Measurements from ENCODE around the gene GNAI3. TPM values are rescaled to one million over a fixed set of nuclear protein-coding genes. Genes with fewer than 3 reads are reported as not detected.

GNAI3 gene
- polyA plus RNA-seq, 1 experiment = 4.7 TPM

DNA sequence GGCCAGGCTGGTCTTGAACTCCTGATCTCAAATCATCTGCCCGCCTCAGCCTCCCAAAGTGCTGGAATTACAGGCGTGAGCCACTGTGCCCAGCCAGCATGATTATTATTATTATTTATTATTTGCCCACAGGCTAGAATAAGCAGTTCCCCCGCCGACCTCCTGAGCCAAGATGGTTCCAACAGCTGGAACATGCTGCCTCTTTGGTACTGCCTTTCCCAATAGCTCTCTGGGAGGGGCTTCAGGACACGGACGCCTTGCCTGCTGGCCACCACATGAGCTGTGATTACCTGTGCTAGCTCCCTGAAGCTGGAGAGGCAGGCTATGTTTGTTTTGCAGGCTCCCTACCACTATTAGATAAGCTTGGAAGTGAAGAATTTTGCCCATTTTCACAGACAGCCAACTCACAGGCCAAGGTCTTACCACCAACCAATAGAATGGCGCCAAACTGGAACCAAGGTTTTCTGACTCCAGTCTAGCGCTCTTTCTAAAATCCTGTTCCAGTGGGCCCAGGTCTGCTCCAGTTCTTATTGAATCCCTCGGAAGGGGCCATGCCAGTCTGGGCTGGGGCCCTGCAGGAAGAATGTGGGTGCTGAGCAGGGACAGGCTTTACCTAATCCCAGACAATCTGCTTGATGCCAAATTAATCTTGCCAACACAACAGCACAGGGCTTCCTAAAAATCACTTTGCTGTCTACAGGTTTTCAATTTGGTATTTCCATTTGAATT is 10.8 kb upstream of the GNAI3 start:
- no peaks in the 10 kb centered on the region for H3K36me3 ChIP-seq (ENCODE audit: control insufficient read depth, insufficient read depth, low read length)
- no peak for DNase-seq (ENCODE audit: low read depth)
- peaks cover 5% of the 10 kb centered on the region; the same call in 1 of the 2 replicates for H3K27me3 ChIP-seq (ENCODE audit: control insufficient read depth, insufficient read depth, low read length)
- POLR2A ChIA-PET = no interaction called here
- CTCF ChIA-PET = interaction anchor here (0.9 to 26.3 kb wide), 6 partner anchors 40 to 261 kb away, joined by 3 to 1371 read pairs (median 3); partner anchors contain the start of genes AMIGO1, ATXN7L2 and CYB561D1
- H3K4me3 ChIP-seq (ENCODE audit: low read depth, low read length) = no peak overlapping the region
- no peak for TF ChIP-seq CTCF (IDR thresholded peaks at IDR 0.05; ENCODE audit: insufficient read depth, low read depth, low read length)

GRCh38 chr1:109538827-109539555 is 9.4 kb upstream of the GNAI3 start:
- peaks cover 5% of the 10 kb centered on the region; the same call in 1 of the 2 replicates for H3K27me3 ChIP-seq (ENCODE audit: control insufficient read depth, insufficient read depth, low read length)
- TF ChIP-seq CTCF (IDR thresholded peaks at IDR 0.05; ENCODE audit: insufficient read depth, low read depth, low read length) = no peak
- ChIA-PET CTCF (interaction anchor here (0.8 to 26.3 kb wide), 11 partner anchors 9 to 446 kb away, joined by 3 to 1371 read pairs (median 4); partner anchors contain the start of genes AHCYL1, AMIGO1, ATXN7L2 and CYB561D1), POLR2A (no interaction called here)
- no peak for DNase-seq (ENCODE audit: low read depth)
- H3K36me3 ChIP-seq (ENCODE audit: control insufficient read depth, insufficient read depth, low read length) = no peaks in the 10 kb centered on the region
- no peak overlapping the region for H3K4me3 ChIP-seq (ENCODE audit: low read depth, low read length)

DNA sequence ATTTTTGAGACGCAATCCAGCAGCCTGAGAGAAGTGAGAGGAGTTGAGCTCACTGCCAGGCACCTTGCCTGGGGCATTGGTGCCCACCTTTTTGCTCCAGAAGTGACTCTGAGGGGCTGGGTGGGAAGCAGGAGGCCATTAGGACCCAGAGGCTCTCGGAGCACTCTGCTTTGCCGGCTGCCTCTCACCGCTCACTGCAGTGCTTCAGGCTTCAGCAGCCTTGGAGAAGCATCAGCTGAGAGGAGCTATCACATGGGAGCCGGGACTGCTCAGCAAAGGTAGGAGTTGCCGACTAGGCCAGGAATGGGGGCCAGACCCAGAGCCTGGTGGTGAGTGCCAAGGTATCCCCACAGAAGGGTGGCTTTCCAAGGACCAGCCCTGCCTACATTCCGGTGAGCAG is 8.7 kb upstream of the GNAI3 start, which contains the start of gene GPR61:
Gene GPR61 (plus strand): TSS at position 197 of the 400 bp plus-strand sequence. CDS start 3,151 bp downstream, outside the sequence.
- H3K4me3 ChIP-seq (ENCODE audit: low read depth, low read length) = no peak within 1 kb of the TSS
- no peak for DNase-seq (ENCODE audit: low read depth)
- peaks cover 5% of the 10 kb centered on the region; the same call in 1 of the 2 replicates for H3K27me3 ChIP-seq (ENCODE audit: control insufficient read depth, insufficient read depth, low read length)
- ChIA-PET POLR2A (no interaction called here), CTCF (interaction anchor here (0.8 to 26.3 kb wide), 6 partner anchors 7 to 263 kb away, joined by 3 to 1371 read pairs (median 44); partner anchors contain the start of genes AMIGO1, ATXN7L2, CYB561D1 and GNAI3)
- no peak for TF ChIP-seq CTCF (IDR thresholded peaks at IDR 0.05; ENCODE audit: insufficient read depth, low read depth, low read length)
- no peaks in the 10 kb centered on the region for H3K36me3 ChIP-seq (ENCODE audit: control insufficient read depth, insufficient read depth, low read length)

DNA sequence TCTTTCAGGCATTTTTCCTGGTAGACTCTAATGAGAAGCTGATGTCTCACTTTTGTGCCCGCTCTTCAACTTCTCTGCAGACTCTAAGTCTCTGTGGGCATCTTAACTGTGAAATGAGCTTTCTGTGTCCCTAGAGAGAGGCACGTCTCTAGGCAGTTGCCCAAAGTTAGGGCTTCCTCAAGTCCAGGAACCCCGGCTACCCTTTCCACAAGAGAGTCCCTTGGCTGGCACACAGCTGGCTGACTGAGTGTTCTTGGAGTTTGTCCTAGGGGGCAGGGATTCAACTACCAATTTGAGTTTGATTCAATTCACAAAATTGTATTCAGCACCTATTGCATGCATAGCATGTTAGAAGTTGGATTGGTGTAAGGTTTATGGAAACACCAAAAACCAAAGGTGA is 7.3 kb upstream of the GNAI3 start:
- no peak for DNase-seq (ENCODE audit: low read depth)
- H3K27me3 ChIP-seq (ENCODE audit: control insufficient read depth, insufficient read depth, low read length) = peaks cover 5% of the 10 kb centered on the region; the same call in 1 of the 2 replicates
- ChIA-PET POLR2A (no interaction called here), CTCF (interaction anchor here (1.1 to 26.3 kb wide), 7 partner anchors 9 to 443 kb away, joined by 3 to 1371 read pairs (median 82); partner anchors contain the start of genes AHCYL1, AMIGO1, ATXN7L2 and CYB561D1)
- TF ChIP-seq CTCF (IDR thresholded peaks at IDR 0.05; ENCODE audit: insufficient read depth, low read depth, low read length) = no peak
- no peak overlapping the region for H3K4me3 ChIP-seq (ENCODE audit: low read depth, low read length)
- H3K36me3 ChIP-seq (ENCODE audit: control insufficient read depth, insufficient read depth, low read length) = no peaks in the 10 kb centered on the region

DNA sequence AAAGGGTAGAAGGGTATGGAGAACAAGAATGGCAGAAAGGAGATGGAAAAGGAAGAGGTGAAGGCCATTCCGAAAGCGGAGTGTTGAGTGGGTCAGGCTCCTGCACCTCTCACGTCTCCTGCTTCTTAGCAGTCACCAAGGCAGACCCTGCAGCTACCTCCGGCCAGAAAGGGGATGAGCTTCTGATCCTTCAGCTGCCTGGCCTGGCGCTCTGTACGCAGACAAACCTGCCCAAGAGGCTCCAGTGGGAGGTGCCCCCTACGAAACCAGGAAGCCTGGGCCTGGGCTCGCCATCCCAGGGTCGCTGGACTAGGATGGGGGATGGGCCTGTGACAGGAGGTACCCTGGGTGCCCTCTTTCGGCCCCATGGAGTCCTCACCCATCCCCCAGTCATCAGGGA is 5.8 kb upstream of the GNAI3 start:
- CTCF ChIA-PET = interaction anchor here (2.4 to 26.3 kb wide), 6 partner anchors 10 to 441 kb away, joined by 11 to 1371 read pairs (median 98); partner anchors contain the start of genes AHCYL1, AMIGO1, ATXN7L2 and CYB561D1
- POLR2A ChIA-PET = no interaction called here
- no peak for TF ChIP-seq CTCF (IDR thresholded peaks at IDR 0.05; ENCODE audit: insufficient read depth, low read depth, low read length)
- DNase-seq (ENCODE audit: low read depth) = no peak
- Histone ChIP-seq H3K4me3 (ENCODE audit: low read depth, low read length) (no peak overlapping the region), H3K36me3 (ENCODE audit: control insufficient read depth, insufficient read depth, low read length) (no peaks in the 10 kb centered on the region), H3K27me3 (ENCODE audit: control insufficient read depth, insufficient read depth, low read length) (peaks cover 5% of the 10 kb centered on the region; the same call in 1 of the 2 replicates)
